Keratinocyte (primary cell): ENCODE data around the gene PRKCSH.

Experiments
- CTCF ChIP-seq, 3 experiments: IDR thresholded peaks in 1 of 3; conservative IDR thresholded peaks in 1 of 3; optimal IDR thresholded peaks in 1 of 3; 2 replicates in 2 of 3; 3 replicates in 1 of 3; pipeline versions ENCODE3 to v1.5.1; 2011; ENCODE audit warnings: low read length in 3 of 3, mild to moderate bottlenecking in 3 of 3, moderate library complexity in 2 of 3, control low read depth in 1 of 3, inconsistent platforms in 1 of 3; ENCODE audit not compliant: insufficient read depth in 2 of 3; ENCODE audit errors: extremely low read depth in 1 of 3
- EZH2 ChIP-seq: IDR thresholded peaks from one replicate; pipeline ENCODE4 v1.6.1; 2012; ENCODE audit warnings: inconsistent platforms, mild to moderate bottlenecking, low read length, moderate library complexity

- TF ChIP-seq CTCF (optimal IDR thresholded peaks at IDR 0.05 in 1 of 3, IDR thresholded peaks at IDR 0.05 in 1 of 3, conservative IDR thresholded peaks at IDR 0.05 in 1 of 3; ENCODE audit: extremely low read depth in 1 of 3, insufficient read depth in 2 of 3, low read length in 3 of 3) = no peak
- TF ChIP-seq EZH2 = no peak
These were observed 9.5 kb upstream of the PRKCSH start for GRCh38 chr19:11425719-11426457.
